Thyroid gland (tissue), 4 donors: ENCODE data around the gene GPR82. TPM values are rescaled to one million over a fixed set of nuclear protein-coding genes. Genes with fewer than 3 reads are reported as not detected.

ENCODE experiments used
- DNase-seq, 2 donors: peaks; one replicate each; pipeline ENCODE4 v3.0.0-alpha.2; 2019
- H3K27ac ChIP-seq, 3 donors: fragments of 200-600 bp; sonication (generic); 1 replicate in 2 of 3; 2 replicates in 1 of 3; pipeline ENCODE4 v1.5.1; 2016 to 2019; ENCODE audit warnings: mild to moderate bottlenecking in 1 of 3, moderate library complexity in 1 of 3
- H3K27me3 ChIP-seq: fragments of 200-600 bp; sonication (generic); one replicate; pipeline ENCODE4 v1.5.1; 2019
- H3K36me3 ChIP-seq, 2 donors: fragments of 200-600 bp; sonication (generic); one replicate each; pipeline ENCODE4 v1.5.1; 2016 to 2019
- H3K4me1 ChIP-seq, 2 donors: fragments of 200-600 bp; sonication (generic); one replicate each; pipeline ENCODE4 v1.5.1; 2017 to 2019
- H3K4me3 ChIP-seq, 3 donors: fragments of 200-600 bp; sonication (generic); replicated peaks in 1 of 3; 1 replicate in 2 of 3; 2 replicates in 1 of 3; pipeline ENCODE4 v1.5.1; 2016; ENCODE audit warnings: mild to moderate bottlenecking in 1 of 3
- H3K9me3 ChIP-seq: fragments of 200-600 bp; sonication (generic); one replicate; pipeline ENCODE4 v1.5.1; 2017
- POLR2A ChIP-seq, 2 donors: fragments of 450-650 bp; IDR thresholded peaks; one replicate each; pipeline ENCODE4 v1.6.1; 2017; ENCODE audit warnings: antibody characterized with exemption in 2 of 2, mild to moderate bottlenecking in 2 of 2, moderate library complexity in 1 of 2
- WGBS, 2 donors: methylation state at CpG; one replicate each; pipeline ENCODE4 v1.1.5; 2017; 5-methylcytosine and 5-hydroxymethylcytosine counted together
- intact Hi-C: fragments of 100-400 bp; cut with DNase I; formaldehyde crosslinking; loops from one replicate; pipeline ENCODE4 v1.15.1; 2023
- total RNA-seq, 4 donors: library from RNA; depleted of rRNA; stranded (reverse); fragments of >200 nt; gene quantifications; one replicate each; pipeline ENCODE4 v1.2.3, GENCODE V29; 2016
- TF ChIP-seq, protein P1 (sequence below), 6 experiments: fragments of 200-600 bp in 3 of 6; fragments of 450-650 bp in 3 of 6; sonication (generic) in 3 of 6; IDR thresholded peaks; one replicate each; pipeline ENCODE4 v1.5.1; 2016 to 2019; ENCODE audit warnings: antibody characterized with exemption in 6 of 6, mild to moderate bottlenecking in 2 of 6, inconsistent platforms in 1 of 6, moderate library complexity in 1 of 6

Gene GPR82
- total RNA-seq, 4 donors from 2014 or later = 0.33 to 0.40 TPM; not detected in 2

GRCh38 chrX:41686788-41687187 lies 37.2 kb upstream of the GPR82 start:
- no peaks in the 10 kb centered on the region for H3K27me3 ChIP-seq
- H3K27ac ChIP-seq = no peak overlapping the region
- no peaks in the 10 kb centered on the region for H3K9me3 ChIP-seq
- intact Hi-C loops = no loop called here
- no peak for DNase-seq
- no peak for TF ChIP-seq POLR2A (IDR thresholded peaks at IDR 0.05)
- TF ChIP-seq, protein P1, sequence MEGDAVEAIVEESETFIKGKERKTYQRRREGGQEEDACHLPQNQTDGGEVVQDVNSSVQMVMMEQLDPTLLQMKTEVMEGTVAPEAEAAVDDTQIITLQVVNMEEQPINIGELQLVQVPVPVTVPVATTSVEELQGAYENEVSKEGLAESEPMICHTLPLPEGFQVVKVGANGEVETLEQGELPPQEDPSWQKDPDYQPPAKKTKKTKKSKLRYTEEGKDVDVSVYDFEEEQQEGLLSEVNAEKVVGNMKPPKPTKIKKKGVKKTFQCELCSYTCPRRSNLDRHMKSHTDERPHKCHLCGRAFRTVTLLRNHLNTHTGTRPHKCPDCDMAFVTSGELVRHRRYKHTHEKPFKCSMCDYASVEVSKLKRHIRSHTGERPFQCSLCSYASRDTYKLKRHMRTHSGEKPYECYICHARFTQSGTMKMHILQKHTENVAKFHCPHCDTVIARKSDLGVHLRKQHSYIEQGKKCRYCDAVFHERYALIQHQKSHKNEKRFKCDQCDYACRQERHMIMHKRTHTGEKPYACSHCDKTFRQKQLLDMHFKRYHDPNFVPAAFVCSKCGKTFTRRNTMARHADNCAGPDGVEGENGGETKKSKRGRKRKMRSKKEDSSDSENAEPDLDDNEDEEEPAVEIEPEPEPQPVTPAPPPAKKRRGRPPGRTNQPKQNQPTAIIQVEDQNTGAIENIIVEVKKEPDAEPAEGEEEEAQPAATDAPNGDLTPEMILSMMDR (IDR thresholded peaks at IDR 0.05) = no peak
- WGBS, 2 donors = 90 to 96% methylated on average over 4 of the region's 4 CpGs
- H3K36me3 ChIP-seq = no peaks in the 10 kb centered on the region
- H3K4me3 ChIP-seq = no peak overlapping the region
- H3K4me1 ChIP-seq = no peaks in the 10 kb centered on the region

GRCh38 chrX:41688156-41688555 lies 35.8 kb upstream of the GPR82 start:
- H3K36me3 ChIP-seq = no peaks in the 10 kb centered on the region
- no peak overlapping the region for H3K4me3 ChIP-seq
- no peak for DNase-seq
- intact Hi-C loops = no loop called here
- TF ChIP-seq POLR2A (IDR thresholded peaks at IDR 0.05) = no peak
- TF ChIP-seq, protein P1 (IDR thresholded peaks at IDR 0.05) = no peak
- no peaks in the 10 kb centered on the region for H3K4me1 ChIP-seq
- WGBS, 2 donors = 84% methylated on average over 2 of the region's 2 CpGs
- no peak overlapping the region for H3K27ac ChIP-seq
- no peaks in the 10 kb centered on the region for H3K9me3 ChIP-seq
- H3K27me3 ChIP-seq = no peaks in the 10 kb centered on the region

- no peak within 1 kb of the TSS for H3K27ac ChIP-seq
- no peak within 1 kb of the TSS for H3K4me3 ChIP-seq
- intact Hi-C loops = no loop called here
- H3K4me1 ChIP-seq = no peaks in the 10 kb centered on the region
- H3K9me3 ChIP-seq = no peaks in the 10 kb centered on the region
- 85 to 90% methylated on average over 8 of the region's 8 CpGs for WGBS, 2 donors
- H3K36me3 ChIP-seq = no peaks in the 10 kb centered on the region
- TF ChIP-seq, protein P1 (IDR thresholded peaks at IDR 0.05) = no peak
- no peak for TF ChIP-seq POLR2A (IDR thresholded peaks at IDR 0.05)
- no peaks in the 10 kb centered on the region for H3K27me3 ChIP-seq
- DNase-seq = no peak
Measured at GRCh38 chrX:41688835-41689234, 35.1 kb upstream of the GPR82 start, which contains the start of gene GPR34. Gene GPR34 (plus strand): TSS chrX:41688973. CDS start chrX:41695634, 6,661 bp downstream.

- intact Hi-C loops = no loop called here
- Histone ChIP-seq H3K4me1 (no peaks in the 10 kb centered on the region), H3K27ac (no peak overlapping the region), H3K36me3 (no peaks in the 10 kb centered on the region), H3K4me3 (no peak overlapping the region), H3K27me3 (no peaks in the 10 kb centered on the region), H3K9me3 (no peaks in the 10 kb centered on the region)
- TF ChIP-seq POLR2A (IDR thresholded peaks at IDR 0.05) = no peak
- TF ChIP-seq, protein P1 (IDR thresholded peaks at IDR 0.05) = no peak
- 87 to 96% methylated on average over 3 of the region's 3 CpGs for WGBS, 2 donors
- DNase-seq = no peak
Measured at GRCh38 chrX:41689711-41690110, 34.3 kb upstream of the GPR82 start.

GRCh38 chrX:41692162-41692749 lies 31.7 kb upstream of the GPR82 start:
- no peaks in the 10 kb centered on the region for H3K4me1 ChIP-seq
- H3K4me3 ChIP-seq = no peak overlapping the region
- intact Hi-C loops = no loop called here
- H3K36me3 ChIP-seq = no peaks in the 10 kb centered on the region
- TF ChIP-seq, protein P1 (IDR thresholded peaks at IDR 0.05) = no peak
- TF ChIP-seq POLR2A (IDR thresholded peaks at IDR 0.05) = no peak
- no peaks in the 10 kb centered on the region for H3K9me3 ChIP-seq
- H3K27ac ChIP-seq = no peak overlapping the region
- H3K27me3 ChIP-seq = no peaks in the 10 kb centered on the region
- no peak for DNase-seq
- WGBS, 2 donors = 76 to 90% methylated on average over 1 of the region's 1 CpG
